Measurements from ENCODE around the gene MOB3A.
"Not testable (repeated sequence)": the region's sequence is repeated elsewhere in the genome, so short reads cannot be mapped to it uniquely, and the experiment has no call there.

The MOB3A gene

GRCh38 chr19:2034253-2034652 lies 61.9 kb downstream of the MOB3A start:
- DNase-seq (ENCODE audit: low read depth in 2 of 2) = not testable (repeated sequence)

- DNase-seq (ENCODE audit: low read depth in 2 of 2) = no peak
These were observed 62.3 kb downstream of the MOB3A start for GRCh38 chr19:2033825-2034159.

GRCh38 chr19:2033115-2033824 lies 62.9 kb downstream of the MOB3A start:
- no peak for DNase-seq (ENCODE audit: low read depth in 2 of 2)

GRCh38 chr19:2032296-2032941 lies 63.7 kb downstream of the MOB3A start:
- DNase-seq (ENCODE audit: low read depth in 2 of 2) = no peak

- no peak for DNase-seq (ENCODE audit: low read depth in 2 of 2)
These were observed 68.8 kb downstream of the MOB3A start for GRCh38 chr19:2027361-2027760.

- no peak for DNase-seq (ENCODE audit: low read depth in 2 of 2)
These were observed 69.4 kb downstream of the MOB3A start for GRCh38 chr19:2026770-2027169.

GRCh38 chr19:2022289-2022688 lies 73.8 kb downstream of the MOB3A start:
- no peak for DNase-seq (ENCODE audit: low read depth in 2 of 2)

GRCh38 chr19:2021453-2022140 lies 74.5 kb downstream of the MOB3A start:
- DNase-seq (ENCODE audit: low read depth in 2 of 2) = no peak

Data from stimulated activated CD8-positive, alpha-beta memory T cell treated with anti-CD3 and anti-CD28 coated beads, Interleukin-15, amount 100 ng/mL, for 48 hours (primary cell).